ENCODE data around the gene ACSL3.

ACSL3 gene

GRCh38 chr2:222969491-222969890 lies 108.7 kb downstream of the ACSL3 start:
- no peaks in the 10 kb centered on the region for H3K27me3 ChIP-seq (ENCODE audit: insufficient read depth, poor library complexity, severe bottlenecking)
- peak in 1 of 2 experiments; percentile 19 for DNase-seq (ENCODE audit: low read depth in 1 of 2, low spot score in 1 of 2)
- no peak overlapping the region for H3K27ac ChIP-seq (replicated peaks)
- no peak overlapping the region for H3K4me3 ChIP-seq (replicated peaks; ENCODE audit: insufficient read depth, low read length)
- TF ChIP-seq GABPA (IDR thresholded peaks at IDR 0.05; ENCODE audit: low read depth) (no peak), SPI1 (IDR thresholded peaks at IDR 0.05; ENCODE audit: borderline replicate concordance, low read depth) (no peak), POLR2AphosphoS5 (IDR thresholded peaks at IDR 0.05; ENCODE audit: low read depth) (no peak)
- TF ChIP-seq, protein P1, sequence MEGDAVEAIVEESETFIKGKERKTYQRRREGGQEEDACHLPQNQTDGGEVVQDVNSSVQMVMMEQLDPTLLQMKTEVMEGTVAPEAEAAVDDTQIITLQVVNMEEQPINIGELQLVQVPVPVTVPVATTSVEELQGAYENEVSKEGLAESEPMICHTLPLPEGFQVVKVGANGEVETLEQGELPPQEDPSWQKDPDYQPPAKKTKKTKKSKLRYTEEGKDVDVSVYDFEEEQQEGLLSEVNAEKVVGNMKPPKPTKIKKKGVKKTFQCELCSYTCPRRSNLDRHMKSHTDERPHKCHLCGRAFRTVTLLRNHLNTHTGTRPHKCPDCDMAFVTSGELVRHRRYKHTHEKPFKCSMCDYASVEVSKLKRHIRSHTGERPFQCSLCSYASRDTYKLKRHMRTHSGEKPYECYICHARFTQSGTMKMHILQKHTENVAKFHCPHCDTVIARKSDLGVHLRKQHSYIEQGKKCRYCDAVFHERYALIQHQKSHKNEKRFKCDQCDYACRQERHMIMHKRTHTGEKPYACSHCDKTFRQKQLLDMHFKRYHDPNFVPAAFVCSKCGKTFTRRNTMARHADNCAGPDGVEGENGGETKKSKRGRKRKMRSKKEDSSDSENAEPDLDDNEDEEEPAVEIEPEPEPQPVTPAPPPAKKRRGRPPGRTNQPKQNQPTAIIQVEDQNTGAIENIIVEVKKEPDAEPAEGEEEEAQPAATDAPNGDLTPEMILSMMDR (IDR thresholded peaks at IDR 0.05; ENCODE audit: insufficient read depth, low read length) = no peak
- TF ChIP-seq, protein P2, sequence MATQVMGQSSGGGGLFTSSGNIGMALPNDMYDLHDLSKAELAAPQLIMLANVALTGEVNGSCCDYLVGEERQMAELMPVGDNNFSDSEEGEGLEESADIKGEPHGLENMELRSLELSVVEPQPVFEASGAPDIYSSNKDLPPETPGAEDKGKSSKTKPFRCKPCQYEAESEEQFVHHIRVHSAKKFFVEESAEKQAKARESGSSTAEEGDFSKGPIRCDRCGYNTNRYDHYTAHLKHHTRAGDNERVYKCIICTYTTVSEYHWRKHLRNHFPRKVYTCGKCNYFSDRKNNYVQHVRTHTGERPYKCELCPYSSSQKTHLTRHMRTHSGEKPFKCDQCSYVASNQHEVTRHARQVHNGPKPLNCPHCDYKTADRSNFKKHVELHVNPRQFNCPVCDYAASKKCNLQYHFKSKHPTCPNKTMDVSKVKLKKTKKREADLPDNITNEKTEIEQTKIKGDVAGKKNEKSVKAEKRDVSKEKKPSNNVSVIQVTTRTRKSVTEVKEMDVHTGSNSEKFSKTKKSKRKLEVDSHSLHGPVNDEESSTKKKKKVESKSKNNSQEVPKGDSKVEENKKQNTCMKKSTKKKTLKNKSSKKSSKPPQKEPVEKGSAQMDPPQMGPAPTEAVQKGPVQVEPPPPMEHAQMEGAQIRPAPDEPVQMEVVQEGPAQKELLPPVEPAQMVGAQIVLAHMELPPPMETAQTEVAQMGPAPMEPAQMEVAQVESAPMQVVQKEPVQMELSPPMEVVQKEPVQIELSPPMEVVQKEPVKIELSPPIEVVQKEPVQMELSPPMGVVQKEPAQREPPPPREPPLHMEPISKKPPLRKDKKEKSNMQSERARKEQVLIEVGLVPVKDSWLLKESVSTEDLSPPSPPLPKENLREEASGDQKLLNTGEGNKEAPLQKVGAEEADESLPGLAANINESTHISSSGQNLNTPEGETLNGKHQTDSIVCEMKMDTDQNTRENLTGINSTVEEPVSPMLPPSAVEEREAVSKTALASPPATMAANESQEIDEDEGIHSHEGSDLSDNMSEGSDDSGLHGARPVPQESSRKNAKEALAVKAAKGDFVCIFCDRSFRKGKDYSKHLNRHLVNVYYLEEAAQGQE (IDR thresholded peaks at IDR 0.05; ENCODE audit: insufficient replicate concordance, low read depth) = no peak

GRCh38 chr2:222972420-222972819 lies 111.6 kb downstream of the ACSL3 start:
- TF ChIP-seq POLR2AphosphoS5 (IDR thresholded peaks at IDR 0.05; ENCODE audit: low read depth) (no peak), SPI1 (IDR thresholded peaks at IDR 0.05; ENCODE audit: borderline replicate concordance, low read depth) (no peak), GABPA (IDR thresholded peaks at IDR 0.05; ENCODE audit: low read depth) (no peak)
- TF ChIP-seq, protein P1 (IDR thresholded peaks at IDR 0.05; ENCODE audit: insufficient read depth, low read length) = no peak
- TF ChIP-seq, protein P2 (IDR thresholded peaks at IDR 0.05; ENCODE audit: insufficient replicate concordance, low read depth) = no peak
- Histone ChIP-seq H3K27ac (replicated peaks) (no peak overlapping the region), H3K4me3 (replicated peaks; ENCODE audit: insufficient read depth, low read length) (no peak overlapping the region), H3K27me3 (ENCODE audit: insufficient read depth, poor library complexity, severe bottlenecking) (no peaks in the 10 kb centered on the region)
- no peak for DNase-seq (ENCODE audit: low read depth in 1 of 2, low spot score in 1 of 2)

DNA sequence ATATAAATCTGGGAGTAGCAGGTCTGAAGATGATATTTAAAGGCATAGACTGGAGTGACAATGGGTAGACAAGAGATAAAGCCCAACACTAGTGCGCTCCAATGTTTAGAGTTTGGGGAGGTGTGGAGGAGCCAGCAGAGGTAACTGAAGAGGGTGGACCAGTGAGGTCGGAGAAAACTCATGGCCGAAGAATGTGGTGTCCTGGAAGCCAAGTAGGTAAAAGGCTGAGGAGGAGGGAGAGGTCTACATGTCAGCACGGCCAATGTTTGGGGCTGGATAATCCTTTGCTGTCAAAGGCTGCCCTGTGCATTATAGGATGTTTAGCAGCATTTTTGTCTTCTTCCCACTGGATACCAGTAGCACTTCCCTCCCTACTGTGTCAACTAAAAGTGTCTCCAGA lies 112.4 kb downstream of the ACSL3 start:
- TF ChIP-seq GABPA (IDR thresholded peaks at IDR 0.05; ENCODE audit: low read depth) (no peak), POLR2AphosphoS5 (IDR thresholded peaks at IDR 0.05; ENCODE audit: low read depth) (no peak), SPI1 (IDR thresholded peaks at IDR 0.05; ENCODE audit: borderline replicate concordance, low read depth) (no peak)
- TF ChIP-seq, protein P1 (IDR thresholded peaks at IDR 0.05; ENCODE audit: insufficient read depth, low read length) = no peak
- TF ChIP-seq, protein P2 (IDR thresholded peaks at IDR 0.05; ENCODE audit: insufficient replicate concordance, low read depth) = no peak
- Histone ChIP-seq H3K4me3 (replicated peaks; ENCODE audit: insufficient read depth, low read length) (no peak overlapping the region), H3K27me3 (ENCODE audit: insufficient read depth, poor library complexity, severe bottlenecking) (no peaks in the 10 kb centered on the region), H3K27ac (replicated peaks) (no peak overlapping the region)
- no peak for DNase-seq (ENCODE audit: low read depth in 1 of 2, low spot score in 1 of 2)
